Middle frontal gyrus (tissue), 1 donor: ENCODE measurements around the gene KIF1B.
"Not testable (repeated sequence)": the region's sequence is repeated elsewhere in the genome, so short reads cannot be mapped to it uniquely, and the experiment has no call there.

Experiments used
- DNase-seq: peaks from one replicate; pipeline ENCODE4 v3.0.0-alpha.2; 2015; ENCODE audit warnings: low spot score; ENCODE audit errors: extremely low spot score

The KIF1B gene

DNA sequence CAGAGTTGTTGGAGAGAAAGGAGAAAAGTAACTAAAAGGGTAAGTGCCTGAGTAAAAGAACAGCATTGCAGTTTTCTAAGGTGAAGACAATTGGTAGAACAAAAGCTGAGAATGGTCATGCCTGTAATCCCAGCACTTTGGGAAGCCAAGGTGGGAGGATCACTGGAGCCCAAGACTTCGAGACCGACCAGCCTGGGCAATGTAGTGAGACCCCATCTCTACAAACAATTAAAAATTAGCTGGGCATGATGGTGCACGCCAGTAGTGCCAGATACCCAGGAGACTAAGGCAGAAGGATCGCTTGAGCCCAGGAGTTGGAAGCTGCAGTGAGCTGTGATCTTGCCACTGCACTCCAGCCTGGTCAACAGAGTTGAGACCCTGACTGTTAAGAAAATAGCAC lies 173.3 kb downstream of the KIF1B start:
- DNase-seq = no peak

DNA sequence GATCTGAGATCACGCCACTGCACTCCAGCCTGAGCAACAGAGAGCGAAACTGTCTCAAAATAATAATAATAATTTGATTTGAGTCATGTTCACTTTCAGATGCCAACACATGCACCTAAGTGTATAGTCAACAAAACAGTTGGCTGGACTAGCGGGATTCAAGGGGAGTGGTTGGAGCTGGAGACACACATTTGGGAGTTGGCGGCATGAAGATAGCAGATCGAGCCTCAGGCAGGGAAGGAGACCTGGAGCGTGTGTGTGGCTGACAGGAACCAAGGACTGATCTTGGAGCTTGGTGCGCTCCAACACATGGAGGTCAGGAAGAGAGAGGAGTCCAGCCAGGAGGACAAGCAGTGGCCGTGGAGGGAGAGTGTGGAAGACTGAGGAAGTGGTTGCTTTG lies 173.8 kb downstream of the KIF1B start:
- DNase-seq = no peak

DNA sequence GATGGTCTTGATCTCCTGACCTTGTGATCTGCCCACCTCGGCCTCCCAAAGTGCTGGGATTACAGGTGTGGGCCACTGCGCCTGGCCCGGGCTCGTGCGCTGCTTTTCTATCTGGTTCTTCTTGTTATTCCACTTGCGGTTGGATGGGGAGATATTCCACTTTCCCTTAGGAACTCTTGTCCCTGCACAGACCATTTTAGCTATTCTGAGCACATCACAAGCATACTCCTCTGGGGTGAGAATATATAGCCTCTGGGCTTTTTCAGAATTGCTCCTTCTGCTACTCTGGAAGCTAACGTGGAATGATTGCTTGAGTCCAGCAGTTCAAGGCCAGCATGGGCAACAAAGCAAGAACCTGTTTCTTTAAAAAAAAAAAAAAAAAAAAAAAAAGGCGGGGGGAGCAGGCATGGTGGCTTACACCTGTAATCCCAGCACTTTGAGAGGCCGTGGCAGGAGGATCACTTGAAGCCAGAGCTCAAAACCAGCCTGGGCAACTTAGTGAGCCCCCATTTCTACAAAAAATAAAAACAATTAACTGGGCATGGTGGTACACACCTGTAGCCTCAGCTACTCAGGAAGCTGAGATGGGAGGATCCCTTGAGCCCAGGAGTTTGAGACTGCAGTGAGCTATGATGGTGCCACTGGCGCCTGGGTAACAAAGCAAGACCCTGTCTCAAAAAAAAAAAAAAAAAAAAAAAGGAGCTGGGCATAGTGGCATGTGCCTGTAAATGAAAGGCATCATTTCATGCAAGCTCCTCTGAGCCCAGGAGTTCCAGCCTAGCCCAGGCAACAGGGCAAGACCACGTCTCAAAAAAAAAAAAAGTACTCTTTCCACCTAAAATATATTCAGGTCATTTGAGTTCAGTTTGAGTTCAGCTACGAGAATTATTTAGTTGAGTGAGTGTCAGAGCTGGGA lies 176.6 kb downstream of the KIF1B start:
- DNase-seq = no peak

DNA sequence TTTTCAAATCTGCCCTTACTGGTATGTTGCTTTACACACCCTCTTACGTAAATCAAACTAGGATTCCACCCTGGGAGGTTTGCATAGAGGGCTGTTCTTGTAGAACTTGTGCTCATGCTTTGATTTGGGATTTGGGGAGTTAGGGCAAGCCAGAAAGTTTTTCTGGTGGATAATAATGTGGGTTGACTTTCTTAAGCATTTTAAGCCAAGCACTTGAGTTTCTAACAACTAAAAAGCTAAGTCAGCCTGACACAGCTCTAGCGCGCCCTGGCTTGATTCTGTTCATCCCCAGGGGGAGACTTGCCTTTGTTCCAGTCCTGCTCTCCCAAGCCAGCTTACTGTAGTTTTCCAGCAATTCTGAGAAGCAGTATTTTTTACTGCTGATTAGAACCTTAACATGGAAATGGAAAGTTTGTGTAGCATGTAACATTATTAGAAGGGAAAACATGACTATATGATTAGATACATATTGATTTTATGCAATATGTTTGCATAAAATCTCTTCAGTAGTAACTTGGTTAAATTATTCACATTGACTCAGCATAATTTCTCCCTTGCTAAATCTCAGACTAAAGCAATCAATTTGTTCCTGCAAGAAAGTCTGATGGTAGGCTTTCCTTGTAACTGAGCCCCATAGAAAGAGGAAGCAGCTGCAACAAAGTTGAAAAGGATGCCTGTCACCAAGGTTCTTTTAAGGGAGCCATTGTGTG lies 177.5 kb downstream of the KIF1B start:
- peak; percentile 17 for DNase-seq

DNA sequence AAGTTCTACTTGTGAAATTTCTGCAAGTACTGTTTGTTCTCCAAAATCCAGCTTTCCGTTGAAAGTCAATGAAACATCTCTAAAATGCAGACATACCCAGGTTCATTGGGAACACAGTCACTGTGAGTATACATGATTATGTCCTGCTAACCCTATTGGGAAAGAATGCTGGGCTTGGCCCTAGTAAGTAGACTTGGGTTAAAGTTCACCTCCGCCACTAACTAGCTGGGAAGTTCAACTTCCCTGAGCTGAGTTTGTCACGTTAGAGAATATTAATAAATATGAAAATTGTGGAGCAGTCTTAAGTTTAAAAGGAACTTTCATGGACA lies 178.0 kb downstream of the KIF1B start:
- no peak for DNase-seq

DNA sequence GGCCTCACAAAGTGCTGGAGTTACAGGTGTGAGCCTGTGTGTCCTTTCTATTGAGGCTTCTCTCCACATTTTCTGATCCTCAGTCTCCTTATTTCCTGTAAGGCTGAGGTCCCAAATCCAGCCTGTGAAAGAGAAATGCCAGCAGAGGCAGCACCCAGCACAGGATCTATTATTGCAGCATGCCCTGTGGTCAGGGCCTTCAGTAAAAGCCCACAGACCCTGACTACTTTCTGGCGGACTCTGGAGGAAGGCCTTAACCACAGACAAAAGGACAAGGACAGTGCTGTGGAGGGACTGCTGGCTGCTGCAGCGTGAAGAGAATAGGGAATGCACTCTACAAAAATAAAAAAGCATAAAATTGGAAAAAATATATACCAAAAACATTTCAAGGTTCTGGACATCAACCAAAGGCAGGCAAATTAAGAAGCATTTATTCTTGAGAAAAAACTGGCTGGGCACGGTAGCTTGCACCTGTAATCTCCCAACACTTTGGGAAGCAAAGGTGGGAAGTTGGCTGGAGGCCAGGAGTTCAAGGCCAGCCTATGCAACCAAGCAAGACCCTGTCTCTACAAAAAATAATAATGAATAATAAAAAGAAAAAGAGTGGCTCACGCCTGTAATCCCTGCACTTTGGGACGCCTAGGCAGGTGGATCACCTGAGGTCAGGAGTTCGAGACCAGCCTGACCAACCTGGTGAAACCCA lies 179.1 kb downstream of the KIF1B start:
- no peak for DNase-seq

DNA sequence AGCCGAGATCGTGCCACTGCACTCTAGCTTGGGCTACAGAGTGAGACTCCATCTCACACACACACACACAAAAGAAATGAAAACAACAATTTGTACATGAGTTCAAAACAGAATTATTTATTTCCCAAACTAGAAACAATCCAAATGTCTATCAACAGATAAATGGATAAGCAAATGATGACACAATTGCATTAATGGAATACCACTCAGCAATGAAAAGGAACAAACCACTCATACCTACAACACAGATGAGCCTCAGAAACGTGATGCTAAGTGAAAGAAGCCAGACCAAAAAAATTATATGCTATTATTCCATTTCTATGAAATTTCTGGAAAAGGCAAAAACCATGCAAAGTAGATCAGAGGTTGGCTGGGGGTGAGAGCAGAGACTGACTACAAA lies 186.5 kb downstream of the KIF1B start:
- no peak for DNase-seq

DNA sequence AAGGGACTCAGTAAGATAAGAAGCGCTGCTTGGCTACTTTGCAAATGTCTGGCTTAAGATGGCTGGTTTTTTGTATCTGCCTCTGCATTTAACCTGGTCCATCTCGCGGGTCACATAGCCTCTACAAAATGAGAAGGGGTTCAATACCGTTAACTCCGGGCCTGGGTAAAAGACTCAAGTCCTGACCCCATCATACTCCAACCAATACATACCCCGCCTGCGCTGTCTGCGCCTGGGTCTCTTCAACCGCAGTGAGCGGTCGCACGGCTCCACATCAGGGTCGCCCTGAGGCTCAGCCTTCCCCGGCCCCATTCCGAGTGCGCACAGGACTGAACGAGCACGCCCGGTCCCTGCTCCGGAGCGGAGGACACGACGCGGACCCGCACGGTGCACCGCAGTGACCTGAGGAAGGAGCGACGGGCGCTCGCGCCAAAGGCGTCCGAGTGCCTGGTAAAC lies 187.9 kb downstream of the KIF1B start:
- DNase-seq = no peak

DNA sequence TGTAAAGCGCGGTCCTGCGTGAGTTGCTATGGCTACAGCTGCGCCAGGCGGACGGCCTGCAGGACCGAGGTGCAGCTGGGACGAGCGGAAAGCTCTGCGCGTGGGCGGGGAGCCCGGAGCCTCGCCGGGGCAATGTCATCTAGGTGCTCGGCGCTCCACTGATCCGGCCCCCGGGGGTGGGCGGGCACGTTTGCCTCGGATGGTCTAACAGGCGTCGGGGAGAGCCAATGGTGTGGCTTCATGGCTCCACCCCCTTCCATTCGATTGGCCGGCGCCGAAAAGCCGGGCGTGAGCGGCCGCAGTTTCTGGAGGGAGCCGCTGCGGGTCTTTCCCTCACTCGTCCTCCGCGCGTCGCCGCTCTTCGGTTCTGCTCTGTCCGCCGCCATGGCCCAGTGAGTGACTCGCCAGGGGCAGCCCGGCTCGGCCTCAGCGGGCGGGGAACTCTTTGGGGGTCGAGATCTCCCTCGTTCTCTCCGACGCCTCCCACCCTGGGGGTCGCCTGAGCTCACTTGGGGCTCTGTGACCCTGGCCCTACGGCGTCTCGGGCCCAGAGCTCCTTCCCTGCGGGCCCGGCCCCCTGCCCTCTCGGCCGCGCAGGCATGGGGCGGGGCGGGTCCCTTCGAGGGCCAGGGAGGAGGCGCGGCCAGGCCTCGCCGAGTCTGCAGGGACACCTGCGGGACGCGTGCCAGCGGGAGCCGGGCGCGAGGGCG lies 188.5 kb downstream of the KIF1B start, which contains the start of gene PGD:
TSS of gene PGD (plus strand) at position 331 of the 710 bp plus-strand sequence. CDS start at position 385, 54 bp downstream.
- DNase-seq = peak; percentile 97

DNA sequence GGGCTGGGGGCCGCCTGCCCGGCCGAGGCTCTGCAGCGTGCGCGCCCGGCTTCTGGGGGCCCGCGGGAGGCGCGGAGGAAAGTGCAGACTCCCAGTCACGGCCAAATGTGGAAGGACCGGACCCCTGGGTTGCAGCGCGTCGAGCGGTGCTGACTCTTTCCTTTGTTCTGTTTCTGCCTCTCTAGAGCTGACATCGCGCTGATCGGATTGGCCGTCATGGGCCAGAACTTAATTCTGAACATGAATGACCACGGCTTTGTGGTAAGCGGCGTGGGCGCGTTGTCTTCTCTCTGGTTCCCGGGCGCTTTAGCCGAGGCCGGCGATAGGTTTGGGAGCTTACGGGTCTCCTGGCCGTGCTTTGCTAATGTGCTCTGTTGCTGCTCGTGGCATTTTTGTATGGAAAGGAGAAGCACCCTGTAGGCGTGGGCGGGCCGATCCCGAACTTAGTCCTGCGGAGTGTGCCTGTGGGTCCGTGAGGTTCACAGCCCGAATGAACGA lies 189.1 kb downstream of the KIF1B start:
- DNase-seq = peak; percentile 3

DNA sequence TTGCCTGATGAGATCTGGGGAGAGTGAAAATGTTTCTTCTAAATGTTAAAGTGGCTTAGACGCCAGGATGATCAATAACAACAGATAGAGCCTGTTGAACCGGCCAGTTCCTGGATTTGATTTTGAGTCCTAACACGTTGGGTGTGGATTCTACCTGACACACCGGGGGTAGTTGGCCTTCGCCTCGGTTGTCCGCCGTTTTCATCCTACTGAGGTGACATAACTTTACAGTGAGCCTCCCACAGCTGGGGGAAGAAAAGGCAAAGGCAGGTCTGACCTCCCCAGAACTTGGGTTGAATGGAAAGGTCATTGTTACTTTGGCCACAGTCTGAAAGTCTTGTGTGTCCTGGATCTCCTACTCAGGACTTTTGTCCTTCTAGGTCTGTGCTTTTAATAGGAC lies 189.6 kb downstream of the KIF1B start:
- no peak for DNase-seq

DNA sequence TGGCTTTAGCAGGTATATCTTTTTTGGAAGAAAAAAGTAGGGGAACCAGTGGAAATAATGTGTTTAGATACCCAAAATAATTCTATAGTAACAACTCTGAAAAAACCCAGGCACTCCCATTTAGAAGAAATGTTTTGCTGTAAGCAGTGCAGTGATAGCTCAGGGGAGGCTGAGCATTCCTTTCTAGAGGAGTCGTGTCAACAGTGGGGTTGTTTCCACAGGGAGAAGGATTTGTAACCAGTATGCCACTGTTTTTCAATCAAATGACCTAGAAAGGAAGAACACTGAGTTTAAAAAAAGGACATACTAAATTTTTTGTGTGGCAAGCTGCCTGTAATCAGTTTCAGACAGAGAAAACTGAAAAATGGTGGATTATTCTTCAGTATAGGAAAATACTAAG lies 190.9 kb downstream of the KIF1B start:
- no peak for DNase-seq

DNA sequence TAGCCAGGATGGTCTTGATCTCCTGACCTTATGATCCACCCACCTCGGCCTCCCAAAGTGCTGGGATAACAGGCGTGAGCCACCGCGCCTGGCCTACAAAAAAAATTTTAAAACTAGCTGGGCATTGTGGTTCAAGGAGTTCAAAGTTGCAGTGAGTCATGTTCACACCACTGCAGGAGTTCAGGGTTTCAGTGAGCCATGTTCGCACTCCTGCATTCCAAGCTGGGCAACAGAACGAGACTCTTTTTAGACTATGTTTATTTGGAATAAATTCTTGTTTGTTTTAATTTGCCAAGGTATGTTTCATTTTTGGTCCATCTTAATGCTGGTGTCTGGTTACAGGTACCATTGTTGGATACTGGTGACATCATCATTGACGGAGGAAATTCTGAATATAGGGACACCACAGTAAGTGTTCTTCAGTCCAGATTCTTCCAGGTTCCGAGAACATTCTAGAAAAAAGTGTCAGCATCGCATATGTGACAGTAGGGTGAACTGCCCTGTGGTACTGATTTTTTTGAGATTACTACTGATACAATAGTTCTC lies 192.4 kb downstream of the KIF1B start:
- DNase-seq = no peak

DNA sequence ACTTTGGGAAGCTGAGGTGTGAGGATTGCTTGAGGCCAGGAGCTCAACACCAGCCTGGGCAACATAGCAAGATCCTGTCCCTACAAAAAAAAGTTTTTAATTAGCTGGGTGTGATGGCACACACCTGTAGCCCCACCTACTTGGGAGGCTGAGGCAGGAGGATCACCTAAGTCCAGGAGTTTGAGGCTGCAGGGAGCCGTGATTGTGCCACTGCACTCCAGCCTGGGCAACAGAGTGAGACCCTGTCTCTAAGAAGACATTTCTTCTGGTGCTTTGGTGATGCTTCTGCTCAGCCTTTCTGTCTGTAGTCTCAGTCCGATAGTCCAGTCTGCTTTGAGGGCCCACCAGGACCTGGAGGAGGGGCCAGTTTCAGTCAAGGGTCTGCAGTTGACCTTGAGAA lies 196.8 kb downstream of the KIF1B start:
- no peak for DNase-seq

DNA sequence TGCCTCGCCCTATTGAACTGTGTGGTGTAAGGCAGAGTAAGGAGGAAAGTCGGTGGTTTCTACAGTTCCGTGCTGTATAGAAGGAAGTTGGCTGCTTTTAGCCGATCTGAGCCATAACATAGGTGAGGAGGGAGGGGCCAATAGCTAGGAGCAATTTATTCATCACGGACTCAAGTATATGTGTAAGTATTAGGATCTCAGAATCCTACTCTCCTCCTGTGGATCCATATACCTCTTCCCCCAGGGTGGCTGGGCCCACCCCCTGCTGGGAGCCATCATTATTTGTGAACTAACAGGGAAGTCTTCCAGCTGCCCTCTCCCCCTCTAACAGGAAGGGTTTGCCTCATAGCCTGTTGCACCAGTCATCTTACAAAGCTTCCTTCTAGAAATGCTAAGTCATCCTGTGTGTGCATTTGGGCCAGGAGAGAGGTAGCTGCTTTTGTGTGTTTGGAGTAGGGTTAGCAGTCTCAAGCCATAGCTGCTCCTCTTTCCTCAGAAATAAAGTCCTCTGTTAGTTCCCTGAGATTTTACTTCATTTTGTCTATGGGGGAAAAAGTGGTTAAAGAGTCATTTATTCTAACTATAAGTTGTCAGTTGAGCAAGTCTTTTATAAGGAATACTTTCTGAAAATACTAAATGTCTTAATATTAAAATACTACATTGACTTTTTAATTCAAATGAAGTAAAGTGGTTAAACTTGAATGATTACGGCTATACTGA lies 205.0 kb downstream of the KIF1B start:
- no peak for DNase-seq

DNA sequence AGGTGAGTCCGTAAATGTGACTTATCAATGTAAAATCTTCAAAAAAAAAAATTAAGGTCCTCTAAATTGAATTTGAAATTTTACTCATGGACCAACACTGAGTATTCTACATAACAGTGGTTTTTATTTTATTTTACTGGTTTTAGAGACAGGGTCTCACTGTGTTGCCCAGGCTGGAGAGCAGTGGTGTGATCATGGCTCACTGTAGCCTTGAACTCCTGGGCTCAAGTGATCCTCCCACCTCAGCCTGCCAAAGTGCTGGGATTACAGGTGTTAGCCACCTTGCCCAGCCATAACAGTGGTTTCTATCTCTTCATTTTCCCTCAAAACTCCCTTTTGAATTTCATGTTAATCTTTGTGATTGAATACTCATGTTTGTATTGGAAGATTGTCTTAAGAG lies 205.6 kb downstream of the KIF1B start:
- DNase-seq = not testable (repeated sequence)

DNA sequence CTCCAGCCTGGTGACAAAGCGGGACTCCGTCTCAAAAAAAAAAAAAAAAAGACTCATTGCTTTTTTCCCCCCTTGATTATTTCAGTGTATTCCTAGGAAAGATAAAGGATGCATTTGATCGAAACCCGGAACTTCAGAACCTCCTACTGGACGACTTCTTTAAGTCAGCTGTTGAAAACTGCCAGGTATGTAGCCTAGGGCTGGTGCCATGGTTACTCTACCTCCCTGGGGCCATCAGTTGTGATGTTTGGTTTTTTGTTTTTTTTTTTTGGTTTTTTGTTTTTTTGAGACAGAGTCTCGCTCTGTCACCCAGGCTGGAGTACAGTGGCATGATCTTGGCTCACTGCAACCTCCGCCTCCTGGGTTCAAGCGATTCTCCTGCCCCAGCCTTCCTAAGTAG lies 208.4 kb downstream of the KIF1B start:
- not testable (repeated sequence) for DNase-seq

DNA sequence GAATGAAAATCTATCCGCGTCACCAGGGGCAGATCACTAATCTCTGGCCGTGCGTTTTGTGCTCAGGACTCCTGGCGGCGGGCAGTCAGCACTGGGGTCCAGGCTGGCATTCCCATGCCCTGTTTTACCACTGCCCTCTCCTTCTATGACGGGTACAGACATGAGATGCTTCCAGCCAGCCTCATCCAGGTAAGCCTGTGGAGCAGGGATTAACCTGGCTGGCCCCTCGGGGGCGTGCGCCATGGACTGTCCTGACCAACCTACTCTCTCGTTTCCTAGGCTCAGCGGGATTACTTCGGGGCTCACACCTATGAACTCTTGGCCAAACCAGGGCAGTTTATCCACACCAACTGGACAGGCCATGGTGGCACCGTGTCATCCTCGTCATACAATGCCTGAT lies 209.0 kb downstream of the KIF1B start:
- DNase-seq = no peak

DNA sequence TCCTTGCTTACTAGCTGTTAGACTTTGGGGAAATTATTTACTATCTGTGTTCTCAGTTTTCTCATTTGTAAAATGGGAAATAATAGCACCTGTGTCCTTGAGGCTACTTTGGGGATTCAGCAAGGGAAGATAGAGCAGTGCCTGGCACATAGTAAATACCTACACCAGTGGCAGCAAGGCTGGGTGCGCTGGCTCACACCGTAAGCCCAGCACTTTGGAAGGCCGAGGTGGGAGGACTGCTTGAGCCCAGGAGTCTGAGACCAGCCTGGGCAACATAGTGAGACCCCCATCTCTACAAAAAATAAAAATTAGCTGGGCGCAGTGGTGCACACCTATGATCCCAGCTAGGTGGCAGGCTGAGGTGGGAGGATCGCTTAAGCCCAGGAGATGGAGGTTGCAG lies 211.3 kb downstream of the KIF1B start:
- DNase-seq = no peak

DNA sequence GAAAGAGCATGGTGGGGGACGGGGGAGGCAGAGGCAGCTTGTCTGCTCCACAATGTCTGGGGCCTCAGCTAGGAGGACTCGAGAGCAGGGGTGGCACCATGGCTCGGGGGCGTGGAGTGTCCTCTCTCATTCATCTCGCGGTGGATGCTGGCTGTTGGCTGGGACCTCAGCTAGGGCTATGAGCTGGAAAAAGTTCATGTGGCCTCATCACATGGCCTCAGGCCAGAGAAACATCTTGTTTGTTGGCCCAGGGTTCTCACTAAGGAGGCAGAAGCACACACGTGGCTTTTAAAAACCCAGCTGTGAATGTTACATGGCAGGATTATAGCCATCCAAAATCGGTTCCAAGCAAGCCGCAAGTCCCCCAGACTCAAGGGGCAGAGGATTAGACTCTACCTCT lies 213.7 kb downstream of the KIF1B start:
- DNase-seq = no peak
